Cardiac fibroblast (primary cell): ENCODE measurements around the gene ZNF217.
"Not testable (repeated sequence)": the region's sequence is repeated elsewhere in the genome, so short reads cannot be mapped to it uniquely, and the experiment has no call there.

Source experiments
- DNase-seq, 2 donors: peaks; one replicate each; pipeline versions ENCODE4 v3.0.0 to v3.0.0-alpha.2; 2010; ENCODE audit warnings: low read depth in 2 of 2
- H3K4me3 ChIP-seq, 2 donors: replicated peaks in 1 of 2; 1 replicate in 1 of 2; 2 replicates in 1 of 2; pipeline ENCODE4 v1.5.1; 2011; ENCODE audit warnings: low read depth in 2 of 2, low read length in 2 of 2, mild to moderate bottlenecking in 2 of 2, moderate library complexity in 1 of 2
- TF ChIP-seq, protein P1 (sequence below): IDR thresholded peaks from one replicate; pipeline ENCODE4 v1.5.1; 2011; ENCODE audit warnings: low read depth, mild to moderate bottlenecking, low read length, inconsistent platforms

The ZNF217 gene

DNA sequence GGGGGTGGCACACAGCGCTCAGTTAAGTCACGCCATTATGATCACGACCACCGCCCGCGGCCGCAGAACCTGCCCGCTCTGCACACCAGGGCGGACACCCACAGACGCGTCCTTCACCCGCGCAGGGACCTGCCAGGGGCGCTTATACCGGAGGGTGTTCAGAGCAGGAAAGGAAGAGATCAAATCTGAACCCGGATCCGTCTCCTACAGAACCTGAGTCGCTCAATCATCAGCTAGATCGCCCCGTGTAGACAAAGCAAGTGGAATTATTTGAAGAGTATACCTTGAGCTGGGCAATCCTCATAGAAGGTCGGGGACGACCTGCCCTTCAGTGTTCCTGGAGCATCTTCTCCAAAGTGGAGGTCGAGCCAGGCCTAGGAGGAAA is 14.4 kb upstream of the ZNF217 start:
- no peak for DNase-seq
- H3K4me3 ChIP-seq, result no peak overlapping the region
- TF ChIP-seq, protein P1, sequence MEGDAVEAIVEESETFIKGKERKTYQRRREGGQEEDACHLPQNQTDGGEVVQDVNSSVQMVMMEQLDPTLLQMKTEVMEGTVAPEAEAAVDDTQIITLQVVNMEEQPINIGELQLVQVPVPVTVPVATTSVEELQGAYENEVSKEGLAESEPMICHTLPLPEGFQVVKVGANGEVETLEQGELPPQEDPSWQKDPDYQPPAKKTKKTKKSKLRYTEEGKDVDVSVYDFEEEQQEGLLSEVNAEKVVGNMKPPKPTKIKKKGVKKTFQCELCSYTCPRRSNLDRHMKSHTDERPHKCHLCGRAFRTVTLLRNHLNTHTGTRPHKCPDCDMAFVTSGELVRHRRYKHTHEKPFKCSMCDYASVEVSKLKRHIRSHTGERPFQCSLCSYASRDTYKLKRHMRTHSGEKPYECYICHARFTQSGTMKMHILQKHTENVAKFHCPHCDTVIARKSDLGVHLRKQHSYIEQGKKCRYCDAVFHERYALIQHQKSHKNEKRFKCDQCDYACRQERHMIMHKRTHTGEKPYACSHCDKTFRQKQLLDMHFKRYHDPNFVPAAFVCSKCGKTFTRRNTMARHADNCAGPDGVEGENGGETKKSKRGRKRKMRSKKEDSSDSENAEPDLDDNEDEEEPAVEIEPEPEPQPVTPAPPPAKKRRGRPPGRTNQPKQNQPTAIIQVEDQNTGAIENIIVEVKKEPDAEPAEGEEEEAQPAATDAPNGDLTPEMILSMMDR, result no peak

DNA sequence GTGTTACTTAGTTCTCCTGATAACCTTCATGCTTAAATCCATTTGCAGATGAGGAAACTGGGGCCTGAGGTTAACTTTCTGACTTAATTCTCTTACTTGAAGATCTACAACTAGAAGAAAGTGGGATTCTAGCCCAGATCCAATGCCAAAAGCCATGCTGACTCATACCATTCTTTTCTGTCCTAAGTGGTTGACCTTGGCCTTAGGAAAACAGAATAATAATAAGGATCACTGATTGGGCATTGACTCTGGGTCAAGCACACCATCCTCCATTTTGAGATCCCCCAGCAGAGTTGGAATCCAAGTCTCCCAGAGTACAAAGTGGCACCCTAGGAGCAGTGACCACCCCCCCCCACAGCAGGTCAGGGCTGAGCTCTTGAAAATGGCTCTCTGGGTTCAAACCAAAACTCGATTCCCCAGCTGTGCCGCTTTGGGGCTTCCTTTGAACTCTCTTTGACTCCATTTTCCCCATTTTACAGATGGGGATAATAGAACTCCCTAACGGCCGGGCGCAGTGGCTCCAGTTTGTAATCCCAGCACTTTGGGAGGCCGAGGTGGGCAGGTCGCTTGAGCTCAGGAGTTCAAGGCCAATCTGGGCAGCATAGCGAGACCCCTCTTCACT is 12.8 kb upstream of the ZNF217 start:
- no peak overlapping the region for H3K4me3 ChIP-seq
- TF ChIP-seq, protein P1, result no peak
- DNase-seq, result peak; percentile 76 to 89

DNA sequence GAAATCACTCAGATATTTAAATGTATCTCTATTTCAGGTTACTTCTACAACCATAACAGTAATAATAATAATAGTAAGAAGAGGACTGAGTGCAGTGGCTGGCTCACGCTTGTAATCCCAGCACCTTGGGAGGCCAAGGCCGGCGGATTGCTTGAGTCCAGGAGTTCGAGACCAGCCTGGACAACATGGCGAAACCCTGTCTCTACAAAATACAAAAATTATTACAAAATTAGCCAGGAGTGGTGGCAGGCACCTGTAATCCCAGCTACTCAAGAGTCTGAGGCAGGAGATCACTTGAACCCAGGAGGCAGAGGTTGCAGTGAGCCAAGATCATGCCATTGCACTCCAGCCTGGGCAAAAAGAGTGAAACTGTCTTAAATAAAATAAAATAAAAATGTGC is 11.8 kb upstream of the ZNF217 start:
- H3K4me3 ChIP-seq, DNase-seq: not testable (repeated sequence)

DNA sequence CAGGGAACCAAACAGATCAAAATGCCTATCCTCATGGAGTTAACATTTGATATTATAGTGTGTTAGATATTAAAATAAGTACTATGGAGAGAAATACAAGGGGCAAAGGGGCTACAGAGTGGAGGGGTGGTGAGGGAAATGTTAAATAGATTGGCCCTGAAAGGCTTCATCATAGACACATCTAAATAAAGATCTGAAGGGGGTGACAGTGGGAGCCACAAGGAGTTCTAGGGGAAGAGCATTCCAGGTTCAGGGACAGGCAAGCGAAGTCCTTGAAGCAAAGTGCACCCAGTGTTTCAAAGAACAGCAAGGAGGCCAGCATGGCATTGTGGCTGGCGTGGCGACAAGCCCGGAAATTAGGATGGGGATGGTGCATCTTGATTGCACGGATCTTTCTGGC is 11.2 kb upstream of the ZNF217 start:
- H3K4me3 ChIP-seq, DNase-seq: not testable (repeated sequence)

DNA sequence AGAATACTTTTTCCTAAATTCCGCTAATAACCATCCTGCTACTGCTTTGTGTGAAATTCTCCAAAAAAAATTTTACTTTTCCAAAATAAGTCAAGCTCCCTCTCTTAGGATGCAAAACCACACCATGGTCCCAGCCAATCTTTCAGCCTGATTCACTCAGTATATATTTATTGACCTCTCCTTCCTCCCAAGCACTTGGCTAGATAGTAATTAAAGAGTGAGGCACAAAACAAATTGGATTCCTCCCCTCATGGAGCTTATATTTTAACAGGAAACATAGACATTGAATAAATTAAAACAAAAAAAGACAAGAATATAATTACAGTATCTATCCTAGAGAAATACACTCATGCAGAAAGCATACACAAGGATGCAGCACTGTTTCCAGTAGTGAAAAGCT is 9.0 kb upstream of the ZNF217 start:
- DNase-seq, result no peak
- H3K4me3 ChIP-seq, result no peak overlapping the region
- TF ChIP-seq, protein P1, result no peak

DNA sequence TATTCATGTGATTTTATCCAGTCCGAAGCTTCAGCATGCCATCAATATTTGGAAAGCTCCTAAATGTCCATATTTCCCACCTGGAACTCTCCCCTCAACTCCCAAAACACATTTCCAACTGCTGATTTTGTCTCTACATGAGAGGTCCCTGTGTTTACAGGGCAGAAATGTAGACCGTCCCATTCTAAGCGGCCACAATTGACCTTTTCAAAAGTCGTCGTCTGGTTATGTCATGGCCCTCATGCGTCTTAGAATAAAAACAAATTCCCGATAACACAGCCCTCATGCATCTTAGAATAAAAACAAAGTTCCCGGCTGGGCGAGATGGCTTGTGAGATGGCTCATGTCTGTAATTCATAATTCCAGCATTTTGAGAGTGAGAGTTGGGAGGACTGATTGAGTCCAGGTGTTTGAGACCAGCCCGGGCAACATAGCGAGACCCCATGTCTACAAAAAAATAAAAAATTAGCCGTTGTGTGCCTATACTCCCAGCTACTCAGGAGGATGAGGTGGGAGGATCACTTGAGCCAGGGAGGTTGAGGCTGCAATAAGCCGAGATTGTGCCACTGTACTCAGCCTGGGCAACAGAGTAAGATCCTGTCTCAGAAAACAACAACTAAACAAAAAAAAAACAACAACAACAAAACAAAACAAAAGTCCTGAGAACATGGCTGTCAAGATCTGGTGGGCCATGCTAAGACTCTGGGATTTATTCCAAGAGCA is 6.4 kb upstream of the ZNF217 start:
- TF ChIP-seq, protein P1, result no peak
- no peak overlapping the region for H3K4me3 ChIP-seq
- DNase-seq, result no peak

DNA sequence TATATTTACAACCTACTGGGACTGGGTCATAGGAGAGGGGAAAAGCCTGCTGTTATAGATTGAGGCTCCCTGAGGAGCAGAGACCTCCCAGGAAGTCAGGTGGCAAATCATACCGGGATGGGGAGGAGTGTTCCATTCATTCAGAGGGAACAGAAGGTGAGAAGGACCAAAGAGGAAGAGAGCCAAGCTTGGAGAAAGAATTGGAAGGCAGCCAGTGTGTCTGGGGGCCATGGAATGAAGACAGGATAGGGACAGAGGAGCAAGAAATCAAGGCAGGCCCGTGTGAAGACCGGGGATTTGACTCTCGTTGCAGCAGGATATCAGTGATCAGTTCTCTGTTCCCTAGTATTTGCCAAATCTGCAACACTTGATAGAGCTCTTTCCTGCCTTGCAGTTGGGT is 5.7 kb upstream of the ZNF217 start:
- DNase-seq, result no peak
- TF ChIP-seq, protein P1, result no peak

DNA sequence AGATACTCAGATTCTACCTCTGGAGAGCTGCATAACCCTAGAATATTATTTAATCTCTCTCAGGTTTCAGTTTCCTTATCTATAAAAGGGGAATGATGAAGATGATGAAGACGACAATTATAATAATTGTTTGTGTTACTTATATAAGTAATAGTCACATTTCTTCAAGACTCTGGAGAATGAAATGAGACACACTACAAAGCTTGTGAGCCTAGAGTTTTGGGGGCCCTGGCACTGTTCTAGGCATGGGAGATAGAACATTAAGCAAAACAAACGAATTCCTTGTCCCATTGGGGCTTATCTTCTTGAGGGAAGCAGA is 5.4 kb upstream of the ZNF217 start:
- TF ChIP-seq, protein P1, result no peak
- DNase-seq, result no peak
- no peak overlapping the region for H3K4me3 ChIP-seq

More for the DNA sequence above, 5.7 kb upstream of the ZNF217 start:
- H3K4me3 ChIP-seq, result no peak overlapping the region
